Stimulated activated CD4-positive, alpha-beta T cell treated with anti-CD3 and anti-CD28 coated beads, TNF-alpha, amount 100 ng/mL, for 48 hours (primary cell): ENCODE results near the gene NR5A1.

Experiments used
- DNase-seq, 3 donors: peaks; one replicate each; pipeline ENCODE4 v3.0.0-alpha.2; 2020; ENCODE audit warnings: low read depth in 3 of 3

The NR5A1 gene

DNA sequence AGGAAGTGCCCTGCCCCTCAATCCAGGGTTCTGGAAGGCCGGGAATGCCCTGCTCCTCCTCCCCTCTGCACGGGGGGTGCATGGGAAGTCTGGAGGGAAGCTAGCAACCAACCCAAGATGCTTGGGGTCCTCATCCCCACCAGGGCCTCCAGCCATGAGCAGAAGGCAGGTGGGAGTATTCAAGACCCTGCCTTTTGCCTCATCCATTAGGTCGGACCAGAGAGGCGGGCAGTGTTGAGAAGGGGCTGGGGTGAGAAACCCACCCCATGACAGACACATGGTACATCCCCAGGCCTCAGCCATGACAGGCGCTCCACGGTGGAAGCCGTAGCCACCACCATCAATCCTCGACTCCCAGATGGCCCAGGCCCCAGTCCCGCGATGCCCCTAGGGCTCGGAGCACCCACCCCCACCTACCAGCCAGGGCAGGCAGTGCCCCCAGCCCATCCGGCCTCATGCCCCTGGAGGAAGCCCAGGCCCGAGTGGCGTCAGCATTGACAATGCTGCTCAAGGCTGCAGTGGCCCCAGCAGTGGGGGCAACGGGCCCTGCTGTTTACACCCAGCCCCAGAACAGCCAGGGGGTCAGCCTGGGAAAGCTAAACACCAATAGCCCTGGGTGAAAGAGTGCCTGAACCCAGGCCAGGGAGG lies 8.6 kb downstream of the NR5A1 start:
- no peak for DNase-seq

GRCh38 chr9:124498040-124498439 lies 9.2 kb downstream of the NR5A1 start:
- DNase-seq: no peak

DNA sequence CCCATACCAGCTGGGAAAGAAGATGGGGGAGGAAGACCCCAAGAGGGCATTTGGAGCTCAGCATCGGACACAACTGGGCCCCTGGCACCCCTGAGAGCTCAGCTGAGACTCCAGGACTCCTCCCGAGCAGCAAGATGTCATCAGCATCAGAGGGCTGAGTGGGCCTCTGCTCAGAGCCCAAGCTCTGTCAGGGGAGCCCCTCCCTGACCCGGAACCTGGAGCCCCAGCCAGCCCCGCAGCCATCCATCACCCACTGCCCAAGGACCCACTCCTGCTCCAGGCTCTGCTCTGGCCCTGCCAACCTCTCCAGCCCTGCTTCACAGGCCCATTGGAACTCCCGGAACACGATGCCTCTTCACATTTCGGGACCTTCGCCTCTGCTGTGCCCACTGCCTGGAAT lies 9.8 kb downstream of the NR5A1 start:
- no peak for DNase-seq

- no peak for DNase-seq
Observed at GRCh38 chr9:124496463-124496862, 10.7 kb downstream of the NR5A1 start.

DNA sequence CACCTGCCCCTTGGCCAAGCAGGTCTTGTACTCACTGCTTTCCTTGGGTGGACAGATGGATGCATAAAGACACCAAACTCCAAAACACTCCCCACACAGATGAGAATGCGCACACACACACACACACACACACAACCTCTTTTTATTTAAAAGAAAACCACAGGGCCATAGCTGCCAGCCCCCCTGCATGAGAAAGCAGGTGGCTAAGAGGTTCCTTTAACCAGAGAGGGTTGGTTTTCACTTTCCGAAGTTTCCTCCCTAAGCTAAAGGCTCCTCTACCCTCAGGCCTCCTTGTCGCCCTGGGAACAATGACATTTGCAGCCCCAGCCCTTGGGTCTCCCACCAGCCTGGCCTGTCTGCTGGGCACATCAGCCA lies 11.1 kb downstream of the NR5A1 start:
- DNase-seq: no peak

- no peak for DNase-seq
Observed at GRCh38 chr9:124495126-124496074, 11.8 kb downstream of the NR5A1 start.

GRCh38 chr9:124493794-124494479 lies 13.3 kb downstream of the NR5A1 start:
- DNase-seq: no peak

DNA sequence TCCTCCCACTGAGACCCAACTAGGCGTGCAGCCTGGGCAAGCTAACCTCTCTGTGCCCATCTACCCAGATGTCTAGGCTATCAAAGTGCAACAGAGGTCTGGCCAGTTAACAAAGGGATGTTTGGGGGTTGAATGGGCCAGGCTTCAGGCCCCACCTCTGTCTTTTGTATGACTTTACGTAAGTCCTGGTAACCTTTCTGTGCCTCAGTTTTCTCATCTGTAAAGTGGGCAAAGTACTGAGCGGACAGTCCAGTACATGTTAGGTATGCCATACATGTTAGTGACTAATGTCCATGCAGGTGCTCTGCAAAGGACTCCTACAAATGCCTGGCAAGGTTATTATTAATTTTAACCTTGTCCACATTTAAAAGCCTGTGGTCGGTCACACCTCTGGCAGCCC lies 14.0 kb downstream of the NR5A1 start:
- DNase-seq: no peak

DNA sequence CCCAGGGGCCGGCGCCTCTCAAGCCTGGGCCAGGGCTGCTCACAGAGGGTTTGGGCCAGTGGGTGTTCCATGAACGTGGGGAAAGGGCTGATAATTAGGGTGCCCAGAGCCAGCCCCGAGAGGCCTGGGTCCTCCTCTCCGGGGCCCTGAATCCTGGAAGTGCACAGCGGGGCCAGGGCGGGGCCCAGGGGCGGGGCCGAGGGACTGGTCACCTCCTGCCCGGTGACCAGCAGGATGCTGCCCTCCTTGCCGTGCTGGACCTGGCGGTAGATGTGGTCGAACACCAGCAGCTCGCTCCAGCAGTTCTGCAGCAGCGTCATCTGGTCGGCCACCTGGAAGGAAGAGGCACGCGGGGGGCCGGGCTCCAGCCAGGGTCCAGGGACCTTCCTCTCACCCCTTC lies 14.4 kb downstream of the NR5A1 start:
- no peak for DNase-seq

- DNase-seq: no peak
Observed at GRCh38 chr9:124491049-124491975, 15.9 kb downstream of the NR5A1 start.

DNA sequence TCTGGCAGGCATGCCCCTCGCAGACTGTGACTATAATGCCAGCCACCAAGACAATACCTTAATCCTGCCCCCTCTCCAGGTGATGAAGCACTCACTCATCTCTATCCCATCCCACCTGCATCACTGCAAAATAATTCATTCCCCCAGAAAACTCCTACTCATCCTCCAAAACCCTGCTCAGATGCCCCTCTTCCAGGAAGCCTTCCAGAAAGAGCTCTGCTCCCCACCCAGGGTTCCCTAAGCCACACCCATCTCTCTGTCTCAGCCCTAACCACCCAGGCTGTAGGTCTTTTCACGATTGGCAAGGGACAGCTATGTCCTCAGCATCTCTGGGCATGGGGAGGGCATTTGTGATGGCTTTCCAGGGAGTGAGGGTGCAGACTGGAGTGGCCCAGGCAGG lies 17.2 kb downstream of the NR5A1 start:
- no peak for DNase-seq

- no peak for DNase-seq
Observed at GRCh38 chr9:124489222-124489621, 18.0 kb downstream of the NR5A1 start.

GRCh38 chr9:124488641-124489210 lies 18.5 kb downstream of the NR5A1 start:
- DNase-seq: no peak

GRCh38 chr9:124487260-124488182 lies 19.7 kb downstream of the NR5A1 start:
- DNase-seq: no peak

DNA sequence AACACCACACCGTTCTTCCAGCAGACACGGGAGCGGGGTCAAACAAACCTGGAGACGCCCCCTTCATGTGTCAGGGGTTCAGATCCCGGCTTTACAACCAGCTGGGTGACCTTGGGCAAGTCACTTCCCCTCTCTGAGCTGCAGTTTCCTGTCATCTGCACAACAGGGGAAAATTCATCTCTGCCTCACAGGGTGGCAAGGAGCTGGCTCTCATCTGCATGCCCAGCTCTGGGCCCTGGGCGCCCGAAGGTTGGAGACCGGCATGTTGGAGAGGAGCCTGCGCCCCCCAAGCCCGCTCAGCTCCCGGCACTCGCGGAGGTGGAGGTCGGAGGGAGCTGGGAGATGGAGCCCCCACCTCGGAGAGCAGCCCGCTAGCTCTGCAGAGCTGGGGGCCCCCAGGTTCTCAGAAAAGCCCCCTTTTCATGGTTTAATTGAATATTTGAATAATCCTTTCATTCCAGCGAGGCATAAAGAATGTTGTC lies 20.4 kb downstream of the NR5A1 start:
- no peak for DNase-seq

GRCh38 chr9:124485936-124486335 lies 21.3 kb downstream of the NR5A1 start:
- no peak for DNase-seq

DNA sequence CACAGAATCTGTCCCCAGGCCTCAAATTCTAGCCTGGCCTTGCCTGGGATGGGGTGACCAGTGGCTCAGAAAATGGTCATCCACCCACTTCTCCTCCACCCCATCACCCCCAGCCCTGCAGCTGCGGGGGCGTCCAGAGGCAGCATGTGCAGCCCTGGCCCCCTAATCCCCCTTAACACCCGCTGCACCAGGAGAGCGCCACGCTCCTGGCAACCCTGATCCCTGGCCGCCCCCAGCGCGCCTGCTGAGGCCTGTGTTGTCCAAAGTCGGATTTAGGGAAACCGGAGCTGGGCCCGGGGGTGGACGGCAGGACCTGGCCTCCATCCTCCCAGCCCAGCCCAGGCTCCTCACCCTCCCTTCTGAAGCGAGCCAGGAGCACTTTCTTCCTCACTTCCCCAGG lies 22.0 kb downstream of the NR5A1 start:
- DNase-seq: no peak

DNA sequence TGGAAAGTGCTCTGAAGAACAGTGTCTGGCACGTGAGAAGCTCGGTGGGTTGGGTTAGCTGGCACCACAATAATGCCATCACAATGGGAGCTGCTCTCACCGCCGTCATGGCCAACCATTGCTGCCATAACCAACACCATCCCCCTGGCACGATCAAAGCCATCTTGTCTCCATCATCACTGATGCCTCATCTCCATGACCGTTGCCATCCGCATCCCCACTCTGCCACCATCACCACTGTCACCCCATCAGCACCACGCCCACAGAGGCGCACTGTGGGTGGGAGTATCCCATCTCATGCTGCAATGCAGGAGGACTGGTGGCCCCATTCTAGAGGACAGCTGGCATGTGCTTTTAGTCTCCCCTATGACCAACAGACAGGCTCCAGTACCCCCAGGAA lies 23.7 kb downstream of the NR5A1 start:
- no peak for DNase-seq

- DNase-seq: no peak
Observed at GRCh38 chr9:124482431-124483031, 24.7 kb downstream of the NR5A1 start.

DNA sequence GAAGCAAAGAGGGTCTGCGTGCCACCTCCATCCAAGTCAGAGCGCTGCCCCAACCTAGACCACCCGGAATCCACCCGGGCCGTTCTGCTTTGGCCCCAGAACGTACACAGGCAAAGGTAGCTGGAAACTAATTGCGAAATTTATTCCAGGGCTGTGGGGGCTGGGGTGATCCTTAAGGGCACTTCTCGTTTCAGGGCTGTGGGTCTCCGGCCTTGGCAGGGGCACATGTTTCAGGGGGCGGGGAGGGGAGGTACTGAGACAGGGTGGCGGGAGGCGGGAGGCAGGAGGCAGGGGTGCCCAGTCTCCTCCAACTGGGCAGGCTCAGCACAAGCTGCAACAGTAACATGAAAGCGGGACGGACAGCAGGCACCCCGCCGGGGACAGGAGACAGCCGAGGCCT lies 26.1 kb downstream of the NR5A1 start:
- no peak for DNase-seq
